ENCODE results near the gene CNFN.

CNFN gene

DNA sequence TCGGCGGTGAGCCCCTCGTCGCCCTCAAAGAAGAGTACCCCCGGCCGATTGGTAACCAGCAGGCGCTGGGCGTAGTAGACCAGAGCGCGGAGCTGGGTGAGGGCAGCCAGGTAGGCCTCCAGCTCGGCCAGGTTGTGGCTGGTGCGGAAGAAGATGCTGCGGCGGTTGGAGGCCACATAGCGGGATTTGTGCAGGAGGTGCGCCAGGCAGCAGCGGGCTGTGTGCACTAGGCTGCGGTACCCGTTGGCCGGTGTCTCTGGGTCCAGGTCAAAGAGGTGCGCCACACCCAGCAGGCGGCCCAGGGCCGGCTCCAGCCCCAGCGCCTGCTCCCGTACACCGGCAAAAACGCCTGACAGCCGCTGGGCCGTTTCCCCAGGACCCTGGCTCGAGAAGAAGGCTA, 20.3 kb upstream of the CNFN start:
- Histone ChIP-seq H2BK5ac (ENCODE audit: low read depth, low read length, poor library complexity) (no peak overlapping the region), H3K9ac (ENCODE audit: low read length) (no peak overlapping the region), H4K12ac (ENCODE audit: low read depth, low read length) (no peak overlapping the region), H2AFZ (ENCODE audit: insufficient read depth, low read length, poor library complexity) (no peak overlapping the region), H3K27ac (ENCODE audit: low read depth, low read length) (no peak overlapping the region), H3K36me3 (ENCODE audit: control insufficient read depth in 1 of 2, insufficient read depth in 2 of 2, low read length in 2 of 2) (no peaks in the 10 kb centered on the region), H3K23ac (ENCODE audit: low read length) (no peak overlapping the region), H2BK12ac (ENCODE audit: low read length) (no peak overlapping the region), H3K14ac (ENCODE audit: low read length) (no peak overlapping the region), H4K8ac (ENCODE audit: low read depth, low read length) (no peak overlapping the region), H2AK5ac (ENCODE audit: low read length) (no peak overlapping the region), H3K4me3 (ENCODE audit: low read depth, low read length) (no peak overlapping the region), H3K4ac (ENCODE audit: low read depth, low read length) (no peak overlapping the region), H3K4me1 (ENCODE audit: control insufficient read depth in 1 of 2, insufficient read depth in 2 of 2, low read length in 2 of 2) (no peaks in the 10 kb centered on the region), H4K91ac (ENCODE audit: low read depth, low read length) (no peak overlapping the region), H3K79me1 (ENCODE audit: low read length) (no peaks in the 10 kb centered on the region), H3K4me2 (ENCODE audit: low read length) (no peak overlapping the region), H3K18ac (ENCODE audit: low read length) (no peak overlapping the region), H3K9me3 (ENCODE audit: insufficient read depth, low read depth, low read length) (peaks cover 1% of the 10 kb centered on the region), H3K27me3 (ENCODE audit: insufficient read depth, low read length) (no peaks in the 10 kb centered on the region), H2BK120ac (ENCODE audit: insufficient read depth, low read length, poor library complexity) (no peak overlapping the region), H3K79me2 (ENCODE audit: control insufficient read depth, insufficient read depth, low read length, poor library complexity) (no peaks in the 10 kb centered on the region)
- no CpG with 5 or more reads among the region's 30 CpGs for WGBS (ENCODE audit: extremely low coverage, insufficient coverage, insufficient read length)
- no peak for DNase-seq

DNA sequence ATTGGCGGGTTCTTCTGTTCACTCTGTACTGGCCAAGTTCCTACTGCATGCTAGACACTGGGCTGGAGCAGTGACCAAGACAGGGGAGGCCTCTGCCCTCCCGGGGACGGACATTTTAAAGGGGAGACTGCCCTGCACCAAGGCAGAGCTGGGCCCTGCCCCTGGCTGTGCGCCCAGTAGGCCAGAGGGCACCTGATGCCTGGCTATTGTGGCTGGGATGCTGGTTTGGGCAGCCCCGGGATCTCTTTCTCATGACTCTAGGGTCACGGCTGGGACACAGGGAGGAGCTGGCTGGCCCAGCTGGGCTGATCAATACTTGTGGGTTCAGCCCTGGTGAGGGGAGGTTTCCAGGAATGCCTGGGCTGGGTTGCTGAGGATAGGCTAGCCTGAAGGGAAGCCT, 19.4 kb upstream of the CNFN start:
- Histone ChIP-seq H3K79me2 (ENCODE audit: control insufficient read depth, insufficient read depth, low read length, poor library complexity) (no peaks in the 10 kb centered on the region), H3K4me3 (ENCODE audit: low read depth, low read length) (no peak overlapping the region), H3K27ac (ENCODE audit: low read depth, low read length) (no peak overlapping the region), H2BK5ac (ENCODE audit: low read depth, low read length, poor library complexity) (no peak overlapping the region), H3K18ac (ENCODE audit: low read length) (no peak overlapping the region), H3K4ac (ENCODE audit: low read depth, low read length) (no peak overlapping the region), H2AFZ (ENCODE audit: insufficient read depth, low read length, poor library complexity) (no peak overlapping the region), H3K4me1 (ENCODE audit: control insufficient read depth in 1 of 2, insufficient read depth in 2 of 2, low read length in 2 of 2) (no peaks in the 10 kb centered on the region), H2BK12ac (ENCODE audit: low read length) (no peak overlapping the region), H4K12ac (ENCODE audit: low read depth, low read length) (no peak overlapping the region), H4K8ac (ENCODE audit: low read depth, low read length) (no peak overlapping the region), H2AK5ac (ENCODE audit: low read length) (no peak overlapping the region), H3K27me3 (ENCODE audit: insufficient read depth, low read length) (no peaks in the 10 kb centered on the region), H3K9me3 (ENCODE audit: insufficient read depth, low read depth, low read length) (peaks cover 1% of the 10 kb centered on the region), H3K4me2 (ENCODE audit: low read length) (no peak overlapping the region), H3K14ac (ENCODE audit: low read length) (no peak overlapping the region), H3K9ac (ENCODE audit: low read length) (no peak overlapping the region), H3K79me1 (ENCODE audit: low read length) (no peaks in the 10 kb centered on the region), H3K23ac (ENCODE audit: low read length) (no peak overlapping the region), H4K91ac (ENCODE audit: low read depth, low read length) (no peak overlapping the region), H3K36me3 (ENCODE audit: control insufficient read depth in 1 of 2, insufficient read depth in 2 of 2, low read length in 2 of 2) (no peaks in the 10 kb centered on the region), H2BK120ac (ENCODE audit: insufficient read depth, low read length, poor library complexity) (no peak overlapping the region)
- no peak for DNase-seq
- no CpG with 5 or more reads among the region's 6 CpGs for WGBS (ENCODE audit: extremely low coverage, insufficient coverage, insufficient read length)

DNA sequence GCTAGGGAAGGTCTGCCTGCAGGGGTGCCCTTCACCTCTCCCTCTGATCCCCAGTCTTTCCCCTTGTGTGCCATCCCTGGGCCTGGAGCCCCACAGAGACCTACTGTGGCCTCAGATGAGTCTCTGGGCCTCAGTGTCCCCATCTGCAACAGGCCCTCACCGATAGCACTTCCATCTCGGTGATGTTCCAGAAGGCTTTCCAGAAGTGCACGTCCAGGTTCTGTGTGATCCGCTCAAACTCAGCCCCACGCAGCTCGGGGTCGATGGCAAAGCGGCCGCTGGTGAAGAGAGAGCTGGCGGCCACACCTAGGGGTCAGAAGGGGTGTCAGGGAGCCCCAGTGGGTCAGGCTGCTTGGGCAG, 17.7 kb upstream of the CNFN start:
- no peak for DNase-seq
- H3K9me3 ChIP-seq (ENCODE audit: insufficient read depth, low read depth, low read length) = peaks cover 1% of the 10 kb centered on the region
- no peak overlapping the region for H3K14ac ChIP-seq (ENCODE audit: low read length)
- no peak overlapping the region for H2BK5ac ChIP-seq (ENCODE audit: low read depth, low read length, poor library complexity)
- H3K27me3 ChIP-seq (ENCODE audit: insufficient read depth, low read length) = no peaks in the 10 kb centered on the region
- no peak overlapping the region for H2BK120ac ChIP-seq (ENCODE audit: insufficient read depth, low read length, poor library complexity)
- no peak overlapping the region for H4K91ac ChIP-seq (ENCODE audit: low read depth, low read length)
- H3K9ac ChIP-seq (ENCODE audit: low read length) = no peak overlapping the region
- H4K8ac ChIP-seq (ENCODE audit: low read depth, low read length) = no peak overlapping the region
- H3K4me1 ChIP-seq (ENCODE audit: control insufficient read depth in 1 of 2, insufficient read depth in 2 of 2, low read length in 2 of 2) = no peaks in the 10 kb centered on the region
- H3K4me2 ChIP-seq (ENCODE audit: low read length) = no peak overlapping the region
- H3K4me3 ChIP-seq (ENCODE audit: low read depth, low read length) = no peak overlapping the region
- no peak overlapping the region for H3K18ac ChIP-seq (ENCODE audit: low read length)
- H3K79me2 ChIP-seq (ENCODE audit: control insufficient read depth, insufficient read depth, low read length, poor library complexity) = no peaks in the 10 kb centered on the region
- no peak overlapping the region for H3K23ac ChIP-seq (ENCODE audit: low read length)
- WGBS (ENCODE audit: extremely low coverage, insufficient coverage, insufficient read length) = no CpG with 5 or more reads among the region's 10 CpGs
- H3K36me3 ChIP-seq (ENCODE audit: control insufficient read depth in 1 of 2, insufficient read depth in 2 of 2, low read length in 2 of 2) = no peaks in the 10 kb centered on the region
- H3K27ac ChIP-seq (ENCODE audit: low read depth, low read length) = no peak overlapping the region
- H2AFZ ChIP-seq (ENCODE audit: insufficient read depth, low read length, poor library complexity) = no peak overlapping the region
- H3K79me1 ChIP-seq (ENCODE audit: low read length) = no peaks in the 10 kb centered on the region
- H2BK12ac ChIP-seq (ENCODE audit: low read length) = no peak overlapping the region
- H3K4ac ChIP-seq (ENCODE audit: low read depth, low read length) = no peak overlapping the region
- no peak overlapping the region for H2AK5ac ChIP-seq (ENCODE audit: low read length)
- H4K12ac ChIP-seq (ENCODE audit: low read depth, low read length) = no peak overlapping the region

DNA sequence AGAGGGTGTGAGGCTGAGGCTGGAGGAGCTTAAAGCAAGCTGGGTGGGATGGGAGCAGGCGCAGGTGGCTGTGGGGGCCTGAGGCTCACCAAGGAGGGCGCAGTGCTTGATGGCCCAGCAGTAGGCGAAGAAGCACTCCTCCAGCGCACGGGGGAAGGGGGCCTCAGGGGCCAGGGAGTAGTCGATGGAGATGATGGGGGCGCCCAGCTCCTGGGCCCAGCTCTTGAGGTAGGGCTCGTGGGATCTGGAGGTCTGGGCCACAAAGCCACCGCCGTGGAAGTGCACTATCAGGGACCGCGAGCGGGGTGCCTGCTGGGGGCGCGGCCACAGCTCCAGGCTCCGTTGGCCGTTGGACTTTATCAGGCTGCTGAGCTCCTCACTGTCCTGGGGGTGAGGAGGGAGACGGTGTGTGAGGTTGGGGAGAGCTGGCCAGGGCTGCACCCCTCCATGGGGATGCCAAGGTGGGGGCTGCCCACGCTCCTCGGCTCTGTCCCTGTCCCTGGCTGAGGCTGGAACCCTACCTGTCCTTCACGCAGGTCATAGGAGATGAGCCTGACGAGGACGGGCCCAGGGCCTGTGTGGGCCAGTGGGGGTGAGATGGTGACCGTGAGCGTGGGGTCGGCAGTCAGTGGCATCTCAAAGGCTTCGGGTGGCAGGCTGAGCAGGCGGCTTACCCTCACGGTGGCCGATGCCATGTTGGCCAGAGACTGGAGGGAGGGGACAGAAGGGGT, 17.2 kb upstream of the CNFN start:
- H3K9me3 ChIP-seq (ENCODE audit: insufficient read depth, low read depth, low read length) = peaks cover 1% of the 10 kb centered on the region
- H3K4me2 ChIP-seq (ENCODE audit: low read length) = no peak overlapping the region
- no peak overlapping the region for H2AFZ ChIP-seq (ENCODE audit: insufficient read depth, low read length, poor library complexity)
- no peak overlapping the region for H3K14ac ChIP-seq (ENCODE audit: low read length)
- H3K9ac ChIP-seq (ENCODE audit: low read length) = no peak overlapping the region
- H3K79me2 ChIP-seq (ENCODE audit: control insufficient read depth, insufficient read depth, low read length, poor library complexity) = no peaks in the 10 kb centered on the region
- no peaks in the 10 kb centered on the region for H3K79me1 ChIP-seq (ENCODE audit: low read length)
- DNase-seq = no peak
- no peak overlapping the region for H3K23ac ChIP-seq (ENCODE audit: low read length)
- no peaks in the 10 kb centered on the region for H3K36me3 ChIP-seq (ENCODE audit: control insufficient read depth in 1 of 2, insufficient read depth in 2 of 2, low read length in 2 of 2)
- no peak overlapping the region for H3K4ac ChIP-seq (ENCODE audit: low read depth, low read length)
- H3K4me3 ChIP-seq (ENCODE audit: low read depth, low read length) = no peak overlapping the region
- H4K12ac ChIP-seq (ENCODE audit: low read depth, low read length) = no peak overlapping the region
- no peak overlapping the region for H4K91ac ChIP-seq (ENCODE audit: low read depth, low read length)
- H3K4me1 ChIP-seq (ENCODE audit: control insufficient read depth in 1 of 2, insufficient read depth in 2 of 2, low read length in 2 of 2) = no peaks in the 10 kb centered on the region
- no CpG with 5 or more reads among the region's 30 CpGs for WGBS (ENCODE audit: extremely low coverage, insufficient coverage, insufficient read length)
- no peak overlapping the region for H3K18ac ChIP-seq (ENCODE audit: low read length)
- H3K27me3 ChIP-seq (ENCODE audit: insufficient read depth, low read length) = peaks cover 1% of the 10 kb centered on the region
- H2AK5ac ChIP-seq (ENCODE audit: low read length) = no peak overlapping the region
- H2BK5ac ChIP-seq (ENCODE audit: low read depth, low read length, poor library complexity) = no peak overlapping the region
- no peak overlapping the region for H3K27ac ChIP-seq (ENCODE audit: low read depth, low read length)
- H2BK120ac ChIP-seq (ENCODE audit: insufficient read depth, low read length, poor library complexity) = no peak overlapping the region
- H4K8ac ChIP-seq (ENCODE audit: low read depth, low read length) = no peak overlapping the region
- H2BK12ac ChIP-seq (ENCODE audit: low read length) = no peak overlapping the region
